Dendritic cell treated with granulocyte-macrophage colony-stimulating factor and Interleukin-4, amounts not matched to agents 40 ng/mL and 50 ng/mL, for 4 days (primary cell): ENCODE measurements around the gene EEFSEC.

Experiments used
- H3K27ac Mint-ChIP-seq: one replicate; pipeline ENCODE4 v1.8.0; 2022; ENCODE audit warnings: mild to moderate bottlenecking, mixed read lengths
- H3K27me3 Mint-ChIP-seq: one replicate; pipeline ENCODE4 v1.8.0; 2022; ENCODE audit warnings: mild to moderate bottlenecking, mixed read lengths
- H3K36me3 Mint-ChIP-seq: one replicate; pipeline ENCODE4 v1.8.0; 2022; ENCODE audit warnings: low read depth, mixed read lengths
- H3K4me1 Mint-ChIP-seq: one replicate; pipeline ENCODE4 v1.8.0; 2022; ENCODE audit warnings: low read depth, mixed read lengths
- H3K4me3 Mint-ChIP-seq: one replicate; pipeline ENCODE4 v1.8.0; 2022; ENCODE audit warnings: mild to moderate bottlenecking, moderate library complexity, mixed read lengths
- H3K9me3 Mint-ChIP-seq: one replicate; pipeline ENCODE4 v1.8.0; 2022; ENCODE audit warnings: mixed read lengths
- intact Hi-C: fragments of 100-400 bp; cut with micrococcal nuclease; formaldehyde crosslinking; loops from one replicate; pipeline ENCODE4 v1.15.0; 2022

Gene EEFSEC

DNA sequence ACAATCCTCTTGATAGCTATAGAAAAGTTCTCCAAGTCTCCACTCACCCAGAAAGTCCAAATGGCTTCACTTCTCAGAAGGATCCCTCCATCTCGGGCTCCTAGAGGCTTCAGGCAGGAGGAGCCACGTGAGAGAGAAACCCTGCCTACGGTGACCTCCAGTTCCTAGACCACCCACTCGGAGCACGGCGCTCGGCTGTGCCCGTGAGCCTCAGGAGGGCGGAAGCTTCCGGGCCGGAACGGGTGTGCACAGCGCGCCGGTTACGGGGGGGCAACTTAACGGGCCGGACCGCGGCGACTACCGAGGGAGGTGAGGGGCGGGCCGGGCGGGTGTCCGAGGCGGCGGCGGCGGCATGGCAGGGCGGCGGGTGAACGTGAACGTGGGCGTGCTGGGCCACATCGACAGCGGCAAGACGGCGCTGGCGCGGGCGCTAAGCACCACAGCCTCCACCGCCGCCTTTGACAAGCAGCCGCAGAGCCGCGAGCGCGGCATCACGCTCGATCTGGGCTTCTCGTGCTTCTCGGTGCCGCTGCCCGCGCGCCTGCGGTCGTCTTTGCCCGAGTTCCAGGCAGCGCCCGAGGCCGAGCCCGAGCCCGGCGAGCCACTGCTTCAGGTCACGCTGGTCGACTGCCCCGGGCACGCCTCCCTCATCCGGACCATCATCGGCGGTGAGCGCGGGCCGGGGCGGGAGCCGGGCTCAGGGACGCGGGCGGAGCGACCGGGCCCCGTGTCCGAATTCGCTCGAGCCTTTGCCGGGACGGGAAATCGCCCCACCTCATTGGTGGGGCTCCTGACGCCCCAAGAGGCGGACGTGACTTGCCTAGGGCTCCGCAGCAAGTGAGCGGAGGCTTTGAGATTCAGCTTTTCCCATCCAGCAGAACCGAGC, at the start of gene EEFSEC:
Gene EEFSEC (plus strand): TSS at position 326 of the 886 bp plus-strand sequence. CDS start 27 bp downstream, at position 353.
- peaks cover 46% of the 10 kb centered on the region for H3K4me1 Mint-ChIP-seq

GRCh38 chr3:128107834-128108233, 45.4 kb upstream of the EEFSEC start:
- Mint-ChIP-seq H3K4me1 (peaks cover 13% of the 10 kb centered on the region), H3K27ac (no peak overlapping the region), H3K36me3 (peaks cover 39% of the 10 kb centered on the region), H3K4me3 (no peak overlapping the region), H3K9me3 (no peaks in the 10 kb centered on the region), H3K27me3 (no peaks in the 10 kb centered on the region)
- intact Hi-C loops = no loop called here

More for the DNA sequence above, at the start of gene EEFSEC:
- Mint-ChIP-seq H3K27ac (peak within 1 kb of the TSS; percentile 86), H3K36me3 (peaks cover 32% of the 10 kb centered on the region), H3K27me3 (no peaks in the 10 kb centered on the region), H3K9me3 (peaks cover 5% of the 10 kb centered on the region), H3K4me3 (peak within 1 kb of the TSS; percentile 86)
- intact Hi-C loops = loop anchor here (1.0 kb wide), 1 partner anchor 8 kb away; no protein-coding TSS in a partner anchor

DNA sequence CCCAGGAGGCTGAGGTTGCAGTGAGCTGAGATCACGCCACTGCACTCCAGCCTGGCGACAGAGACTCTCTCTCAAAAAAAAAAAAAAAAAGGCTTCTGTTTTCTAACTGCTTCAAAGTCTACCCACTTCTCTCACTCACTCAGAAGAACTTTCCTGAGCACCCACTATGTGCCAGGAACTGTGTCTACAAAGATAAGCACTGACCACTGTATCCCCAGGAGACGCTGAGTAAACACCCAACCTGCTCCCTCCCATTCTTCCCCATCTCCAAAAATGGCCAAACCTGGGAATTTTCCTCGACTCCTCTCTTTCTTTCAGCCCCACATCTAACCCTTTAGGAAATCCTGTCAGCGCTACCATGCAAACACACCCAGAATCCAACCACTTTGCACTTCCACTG, 42.1 kb upstream of the EEFSEC start:
- Mint-ChIP-seq H3K36me3 (peaks cover 28% of the 10 kb centered on the region), H3K27me3 (no peaks in the 10 kb centered on the region), H3K4me1 (peaks cover 18% of the 10 kb centered on the region), H3K27ac (no peak overlapping the region), H3K4me3 (no peak overlapping the region), H3K9me3 (no peaks in the 10 kb centered on the region)
- intact Hi-C loops = no loop called here

- H3K27me3 Mint-ChIP-seq = no peaks in the 10 kb centered on the region
- peaks cover 13% of the 10 kb centered on the region for H3K4me1 Mint-ChIP-seq
- peak overlapping the region; percentile 72 for H3K27ac Mint-ChIP-seq
- no peaks in the 10 kb centered on the region for H3K9me3 Mint-ChIP-seq
- no peak overlapping the region for H3K4me3 Mint-ChIP-seq
- peaks cover 37% of the 10 kb centered on the region for H3K36me3 Mint-ChIP-seq
- intact Hi-C loops = no loop called here
Observed at GRCh38 chr3:128112357-128112968, 40.8 kb upstream of the EEFSEC start.

DNA sequence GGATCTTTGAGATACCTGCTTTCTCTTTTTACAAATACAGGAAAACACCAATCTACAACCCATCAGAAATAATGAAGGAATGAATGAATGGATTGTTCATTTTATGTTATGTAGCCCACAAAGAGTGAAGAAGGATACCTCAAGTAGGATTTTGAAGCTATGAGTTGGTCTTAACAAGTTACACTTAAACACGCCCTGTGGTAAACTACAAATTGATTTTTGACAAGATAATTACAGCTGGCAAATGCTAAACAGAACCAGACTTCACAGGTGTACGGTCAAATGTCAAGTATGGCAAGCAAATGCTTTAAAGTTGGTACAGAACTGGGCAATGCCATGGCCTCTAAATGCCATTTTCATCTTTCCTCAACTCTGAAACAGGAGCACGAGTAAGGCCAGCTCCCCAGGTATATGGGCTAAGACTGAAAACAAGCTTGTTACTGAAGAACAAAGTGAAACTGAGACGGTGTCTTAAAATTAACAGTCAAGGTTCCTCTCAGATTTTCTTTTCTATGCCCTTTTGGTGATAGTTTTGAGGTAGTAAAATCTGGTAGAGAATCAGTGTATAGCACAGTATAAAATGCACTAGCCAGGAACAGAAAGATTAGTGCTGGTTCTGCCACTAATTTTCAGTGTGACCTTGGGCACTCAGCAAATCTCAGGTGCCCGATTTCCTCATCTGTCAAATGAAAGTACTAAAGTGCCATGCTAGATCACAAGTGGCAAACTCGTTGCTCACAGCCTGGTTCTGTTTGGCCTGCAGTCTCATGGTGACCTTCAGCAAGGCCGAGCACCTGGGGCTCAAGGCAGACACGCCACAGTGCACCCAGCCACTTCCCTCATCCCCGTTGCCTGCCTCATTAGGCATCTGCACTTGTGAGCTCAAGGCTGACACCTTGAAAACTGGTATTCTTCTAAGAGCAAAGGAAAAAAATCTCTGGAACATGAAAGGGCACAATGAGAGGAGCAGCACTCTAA, 39.2 kb upstream of the EEFSEC start:
- H3K9me3 Mint-ChIP-seq = no peaks in the 10 kb centered on the region
- intact Hi-C loops = no loop called here
- no peak overlapping the region for H3K27ac Mint-ChIP-seq
- no peak overlapping the region for H3K4me3 Mint-ChIP-seq
- H3K4me1 Mint-ChIP-seq = peaks cover 13% of the 10 kb centered on the region
- no peaks in the 10 kb centered on the region for H3K27me3 Mint-ChIP-seq
- peaks cover 43% of the 10 kb centered on the region for H3K36me3 Mint-ChIP-seq

DNA sequence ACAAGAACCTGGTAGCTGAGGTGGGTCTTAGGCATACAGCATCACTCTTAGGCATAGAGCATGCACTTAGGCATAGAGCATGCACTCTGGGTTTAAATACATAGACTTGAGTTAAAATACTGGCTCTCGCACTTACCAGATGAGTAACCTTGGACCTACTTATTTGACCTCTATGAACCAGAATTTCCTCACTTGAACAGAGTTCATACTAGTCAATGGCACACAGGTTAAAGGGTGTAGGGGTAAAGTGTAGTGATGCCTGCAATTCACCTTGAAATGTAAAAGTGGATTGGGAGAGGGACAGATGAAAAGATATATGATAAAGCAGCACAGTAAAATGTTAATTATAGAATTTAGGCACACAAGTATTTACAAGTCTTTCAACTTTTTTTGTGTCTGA, 31.3 kb upstream of the EEFSEC start:
- peaks cover 18% of the 10 kb centered on the region for H3K36me3 Mint-ChIP-seq
- no peak overlapping the region for H3K4me3 Mint-ChIP-seq
- intact Hi-C loops = loop anchor here (5.0 kb wide), 1 partner anchor 45 kb away; no protein-coding TSS in a partner anchor
- H3K4me1 Mint-ChIP-seq = peaks cover 13% of the 10 kb centered on the region
- no peak overlapping the region for H3K27ac Mint-ChIP-seq
- no peaks in the 10 kb centered on the region for H3K9me3 Mint-ChIP-seq
- no peaks in the 10 kb centered on the region for H3K27me3 Mint-ChIP-seq

GRCh38 chr3:128123156-128123537, 30.1 kb upstream of the EEFSEC start:
- intact Hi-C loops = loop anchor here (5.0 kb wide), 1 partner anchor 46 kb away; no protein-coding TSS in a partner anchor
- peaks cover 8% of the 10 kb centered on the region for H3K36me3 Mint-ChIP-seq
- H3K4me1 Mint-ChIP-seq = peaks cover 13% of the 10 kb centered on the region
- H3K27me3 Mint-ChIP-seq = no peaks in the 10 kb centered on the region
- H3K4me3 Mint-ChIP-seq = peak overlapping the region; percentile 96
- H3K27ac Mint-ChIP-seq = peak overlapping the region; percentile 93
- no peaks in the 10 kb centered on the region for H3K9me3 Mint-ChIP-seq

GRCh38 chr3:128123538-128124368, 29.5 kb upstream of the EEFSEC start, which contains the start of gene RUVBL1:
RUVBL1 (minus strand) TSS chr3:128123812; CDS start chr3:128123724, 88 bp downstream.
- Mint-ChIP-seq H3K9me3 (no peaks in the 10 kb centered on the region), H3K27me3 (no peaks in the 10 kb centered on the region), H3K27ac (peak within 1 kb of the TSS; percentile 93), H3K4me1 (peaks cover 16% of the 10 kb centered on the region), H3K36me3 (peaks cover 8% of the 10 kb centered on the region), H3K4me3 (peak within 1 kb of the TSS; percentile 96)
- intact Hi-C loops = loop anchor here (5.0 kb wide), 1 partner anchor 46 kb away; no protein-coding TSS in a partner anchor

GRCh38 chr3:128127236-128127635, 26.0 kb upstream of the EEFSEC start:
- Mint-ChIP-seq H3K27me3 (peaks cover 1% of the 10 kb centered on the region), H3K4me1 (peaks cover 23% of the 10 kb centered on the region), H3K9me3 (no peaks in the 10 kb centered on the region), H3K4me3 (no peak overlapping the region), H3K27ac (no peak overlapping the region), H3K36me3 (peaks cover 8% of the 10 kb centered on the region)
- intact Hi-C loops = no loop called here

DNA sequence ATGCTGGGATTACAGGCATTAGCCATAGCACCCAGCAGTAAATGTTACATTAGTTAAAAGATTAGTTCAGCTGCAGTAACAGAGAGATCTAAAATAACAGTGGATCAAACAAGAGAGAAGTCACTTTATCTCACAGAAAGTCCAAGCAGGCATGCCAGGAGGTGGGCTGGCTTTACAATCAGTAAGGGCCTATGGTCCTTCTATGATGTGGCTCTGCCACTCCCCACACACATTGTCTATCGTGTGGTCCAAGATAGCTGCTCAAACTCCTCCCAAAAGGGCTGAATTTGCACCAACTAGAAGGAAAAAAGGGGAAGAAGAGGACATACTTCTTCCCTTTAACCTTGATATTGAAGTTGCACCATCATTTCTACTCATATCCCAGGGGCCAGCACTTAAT, 25.0 kb upstream of the EEFSEC start:
- H3K4me3 Mint-ChIP-seq = no peak overlapping the region
- H3K27ac Mint-ChIP-seq = no peak overlapping the region
- intact Hi-C loops = no loop called here

GRCh38 chr3:128131897-128132646, 21.2 kb upstream of the EEFSEC start:
- Mint-ChIP-seq H3K36me3 (no peaks in the 10 kb centered on the region), H3K9me3 (no peaks in the 10 kb centered on the region), H3K27me3 (peaks cover 3% of the 10 kb centered on the region), H3K4me1 (peaks cover 15% of the 10 kb centered on the region), H3K27ac (no peak overlapping the region), H3K4me3 (no peak overlapping the region)
- intact Hi-C loops = no loop called here

More for the DNA sequence above, 25.0 kb upstream of the EEFSEC start:
- peaks cover 1% of the 10 kb centered on the region for H3K27me3 Mint-ChIP-seq
- no peaks in the 10 kb centered on the region for H3K9me3 Mint-ChIP-seq
- H3K4me1 Mint-ChIP-seq = peaks cover 23% of the 10 kb centered on the region
- peaks cover 7% of the 10 kb centered on the region for H3K36me3 Mint-ChIP-seq

GRCh38 chr3:128133273-128133883, 19.9 kb upstream of the EEFSEC start:
- H3K4me1 Mint-ChIP-seq = peaks cover 15% of the 10 kb centered on the region
- no peak overlapping the region for H3K4me3 Mint-ChIP-seq
- H3K27me3 Mint-ChIP-seq = peaks cover 7% of the 10 kb centered on the region
- H3K27ac Mint-ChIP-seq = no peak overlapping the region
- intact Hi-C loops = loop anchor here (1.0 kb wide), 1 partner anchor 38 kb away; no protein-coding TSS in a partner anchor
- no peaks in the 10 kb centered on the region for H3K9me3 Mint-ChIP-seq
- H3K36me3 Mint-ChIP-seq = no peaks in the 10 kb centered on the region
